CD4-positive, alpha-beta T cell treated with Interleukin-4 for 4 hours (primary cell): ENCODE data around the gene IGSF21.

Experiments
- DNase-seq: peaks from one replicate; pipeline ENCODE4 v3.0.0-alpha.2; 2020

The IGSF21 gene

DNA sequence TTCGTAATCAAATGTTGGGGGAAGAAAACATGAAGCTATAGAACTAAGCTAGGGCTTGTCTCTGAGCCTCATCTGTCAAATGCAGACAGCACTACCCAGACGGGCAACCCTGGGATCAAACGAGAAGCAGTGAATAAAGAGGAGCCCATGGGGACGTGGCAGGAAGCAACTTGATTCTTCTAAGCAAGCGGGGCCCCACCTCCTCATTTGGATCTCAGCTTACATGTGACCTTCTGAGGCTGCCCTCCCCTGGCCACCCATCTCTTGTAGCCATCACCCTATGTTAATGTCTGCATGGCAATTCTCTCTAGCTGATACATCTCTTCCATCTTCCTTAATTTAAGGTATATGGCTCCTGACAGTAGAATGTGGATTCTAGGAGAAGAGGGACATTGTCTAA, 171.3 kb downstream of the IGSF21 start:
- DNase-seq: no peak

- no peak for DNase-seq
These were observed 171.9 kb downstream of the IGSF21 start for GRCh38 chr1:18279351-18280074.

- no peak for DNase-seq
These were observed 173.4 kb downstream of the IGSF21 start for GRCh38 chr1:18280956-18281355.

GRCh38 chr1:18282851-18283600, 175.4 kb downstream of the IGSF21 start:
- no peak for DNase-seq

DNA sequence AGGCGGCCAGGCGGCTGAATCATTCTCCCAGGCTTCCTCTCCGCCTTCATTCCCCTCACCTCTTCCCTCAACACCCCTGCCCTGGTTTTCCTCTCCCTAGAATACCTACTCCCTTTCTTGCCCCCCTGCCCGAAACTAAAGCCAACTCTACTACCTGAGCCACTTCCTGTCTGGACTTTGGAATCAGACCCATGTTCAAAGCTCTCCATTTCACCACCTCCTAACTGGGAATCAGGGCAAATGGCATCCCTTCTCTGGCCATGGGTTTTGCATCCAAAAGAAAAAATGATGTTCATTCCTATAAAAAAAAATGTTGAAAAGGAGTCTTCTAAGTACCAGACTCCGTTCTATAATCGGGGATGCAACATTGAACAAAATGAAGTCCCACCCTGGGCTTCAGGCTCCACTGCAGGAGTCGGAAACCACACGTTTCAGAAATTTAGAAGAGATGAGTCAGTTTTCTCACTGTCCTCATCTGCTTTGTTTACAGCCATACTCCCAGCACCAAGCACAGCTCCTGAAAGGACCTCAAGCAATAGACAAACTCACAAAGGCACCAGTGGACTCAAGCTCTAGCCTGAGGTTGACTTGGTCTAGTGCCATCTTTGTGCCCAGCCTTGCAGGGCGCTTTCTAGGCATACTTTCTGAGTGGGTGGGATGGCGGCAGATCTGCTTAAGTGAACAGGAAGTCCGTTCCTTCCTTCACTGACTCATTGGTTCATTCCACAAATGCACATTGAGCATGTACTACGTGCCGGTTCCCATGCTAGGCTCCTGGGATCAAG, 176.2 kb downstream of the IGSF21 start:
- DNase-seq: no peak

GRCh38 chr1:18284805-18285537, 177.4 kb downstream of the IGSF21 start:
- DNase-seq: no peak

DNA sequence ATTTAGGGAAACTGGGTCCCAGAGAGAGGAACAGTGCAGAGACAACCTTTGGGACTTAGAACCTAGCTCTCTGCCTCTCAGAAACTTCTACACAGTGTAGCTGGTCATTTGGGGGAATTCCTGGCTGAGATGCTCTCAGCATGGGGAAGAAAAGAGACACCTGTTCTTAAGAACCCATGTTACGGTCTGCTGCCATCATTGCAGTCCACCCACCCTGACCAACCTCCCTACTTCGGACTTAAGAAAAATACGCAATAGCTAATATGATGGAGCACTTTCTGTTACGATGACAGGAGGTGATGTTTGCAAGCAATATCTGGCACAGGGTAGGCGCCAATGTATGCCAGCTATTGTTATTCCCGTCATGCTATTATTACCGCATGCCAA, 177.9 kb downstream of the IGSF21 start:
- DNase-seq: no peak

DNA sequence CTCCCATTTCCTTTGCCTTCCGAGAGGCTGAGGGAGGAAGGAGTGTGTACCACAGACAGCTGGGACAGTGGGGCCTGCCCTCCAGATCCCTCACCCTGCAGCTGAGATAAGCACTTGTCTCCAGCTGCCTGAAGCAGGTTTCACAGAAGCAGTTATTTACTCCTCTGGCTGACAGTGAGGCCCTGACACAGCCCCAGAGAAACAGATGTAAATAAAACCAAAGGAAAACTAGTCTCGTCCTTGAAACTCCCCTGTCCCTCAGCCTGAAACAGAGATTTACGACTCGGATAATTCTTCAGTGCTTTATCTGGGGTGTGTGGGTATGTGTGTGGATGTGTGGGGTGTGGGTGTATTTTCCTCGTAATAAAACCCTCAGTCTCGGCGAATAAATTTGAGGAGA, 181.1 kb downstream of the IGSF21 start:
- DNase-seq: no peak

DNA sequence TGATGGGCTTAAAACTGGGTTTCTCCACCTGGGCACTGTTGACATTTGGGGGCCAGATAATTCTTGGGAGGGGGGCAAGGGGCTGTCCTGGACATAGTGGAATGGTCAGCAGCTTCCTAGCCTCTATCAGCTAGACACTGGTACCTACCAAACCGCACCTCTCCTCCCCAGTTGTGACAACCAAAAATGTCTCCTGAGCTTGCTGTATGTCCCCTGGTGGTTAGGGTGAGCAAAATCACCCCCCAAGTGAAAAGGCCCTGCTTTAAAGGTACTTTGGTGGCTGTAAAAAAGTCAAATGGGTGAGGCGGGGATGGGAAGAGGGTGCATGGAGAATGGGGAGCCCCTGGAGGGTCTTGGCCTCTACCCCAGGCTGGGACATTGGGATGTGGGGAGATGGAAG, 182.0 kb downstream of the IGSF21 start:
- DNase-seq: no peak

DNA sequence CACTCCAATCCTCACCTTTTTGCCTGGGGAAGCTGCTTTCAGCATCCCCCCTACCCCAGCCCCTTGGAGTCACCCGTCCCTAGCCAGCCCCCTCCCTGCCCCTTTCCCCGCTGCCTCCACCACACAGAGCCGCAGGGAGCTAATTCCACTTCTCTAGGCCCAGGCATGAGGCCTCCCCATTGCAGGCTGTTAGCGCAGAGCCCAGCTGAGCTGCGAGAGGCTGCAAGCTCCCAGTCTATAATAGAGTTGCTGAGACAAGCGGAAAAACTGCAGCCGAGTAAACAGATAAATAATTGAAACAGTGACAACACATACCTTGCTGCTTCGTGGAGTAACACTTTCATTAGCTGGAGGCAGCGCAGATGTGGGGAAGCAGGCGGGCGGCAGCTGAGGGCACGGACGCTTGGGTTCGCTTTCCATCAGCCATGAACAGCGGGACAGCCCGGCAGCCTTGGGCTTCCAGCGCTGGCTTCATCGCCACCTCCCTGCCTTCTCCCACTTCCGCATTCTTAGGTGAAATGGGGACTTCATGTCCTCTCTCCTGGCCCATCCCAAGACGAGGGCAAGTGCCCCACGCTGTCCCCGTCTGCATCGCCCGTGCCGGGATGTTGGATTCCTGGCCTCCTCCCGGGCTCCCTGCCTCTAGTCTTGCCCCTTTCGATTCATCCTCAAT, 183.3 kb downstream of the IGSF21 start:
- no peak for DNase-seq

GRCh38 chr1:18292531-18292930, 184.9 kb downstream of the IGSF21 start:
- no peak for DNase-seq

DNA sequence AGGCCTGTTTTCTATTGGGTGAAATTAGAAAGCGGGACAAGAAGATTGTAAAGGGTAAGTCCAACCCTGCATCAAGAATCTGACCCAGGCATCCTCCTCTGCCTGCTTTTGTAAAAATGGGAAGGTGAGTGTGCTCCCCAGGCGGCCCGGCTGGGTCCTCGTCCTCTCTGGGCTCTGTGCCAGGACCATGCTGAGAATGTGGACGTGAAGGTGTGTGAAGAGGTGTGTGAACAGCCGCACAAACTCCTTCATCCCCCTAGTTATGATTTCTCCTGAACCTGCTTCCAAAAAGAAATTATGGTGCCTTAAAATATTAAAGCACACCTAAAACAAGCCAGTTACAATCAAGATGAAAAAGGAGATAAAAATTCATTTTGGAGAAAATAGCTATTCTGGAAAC, 185.7 kb downstream of the IGSF21 start:
- no peak for DNase-seq

GRCh38 chr1:18294437-18295176, 187.0 kb downstream of the IGSF21 start:
- no peak for DNase-seq

DNA sequence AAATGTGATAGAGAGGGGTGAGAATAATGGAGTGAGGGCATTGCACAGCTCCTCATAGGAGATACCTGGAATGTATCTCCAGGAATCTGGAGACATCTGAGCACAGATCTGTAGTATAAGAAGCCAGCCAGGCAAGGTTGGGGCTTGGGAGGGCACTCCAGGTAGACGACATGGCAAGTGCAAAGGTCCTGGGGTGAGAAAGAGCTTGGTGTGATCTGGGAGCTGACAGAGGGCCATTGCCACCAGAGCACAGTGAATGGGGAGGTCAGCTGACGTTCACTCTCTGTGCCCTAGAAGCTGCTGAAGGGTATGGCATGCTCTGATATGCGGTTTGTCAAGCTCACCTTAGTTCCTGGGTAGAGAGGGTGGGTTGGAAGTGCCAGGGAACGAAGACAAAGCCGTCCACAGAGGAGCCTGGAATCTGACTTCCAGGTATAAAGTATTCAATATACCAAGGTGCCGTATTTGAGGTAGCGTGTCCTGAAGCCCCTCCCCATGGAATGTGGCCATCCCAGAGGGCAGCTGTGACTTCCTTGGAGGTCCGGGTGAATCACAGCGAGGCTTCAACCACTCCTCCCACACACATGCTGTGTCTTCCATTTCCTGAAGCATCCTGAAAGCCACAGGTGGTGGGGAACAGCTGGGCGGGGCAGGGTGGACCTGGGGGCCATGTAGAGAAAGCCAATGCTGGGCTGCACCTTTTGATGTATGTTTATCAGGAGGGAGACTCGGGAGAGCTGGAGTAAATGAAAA, 190.5 kb downstream of the IGSF21 start:
- no peak for DNase-seq

DNA sequence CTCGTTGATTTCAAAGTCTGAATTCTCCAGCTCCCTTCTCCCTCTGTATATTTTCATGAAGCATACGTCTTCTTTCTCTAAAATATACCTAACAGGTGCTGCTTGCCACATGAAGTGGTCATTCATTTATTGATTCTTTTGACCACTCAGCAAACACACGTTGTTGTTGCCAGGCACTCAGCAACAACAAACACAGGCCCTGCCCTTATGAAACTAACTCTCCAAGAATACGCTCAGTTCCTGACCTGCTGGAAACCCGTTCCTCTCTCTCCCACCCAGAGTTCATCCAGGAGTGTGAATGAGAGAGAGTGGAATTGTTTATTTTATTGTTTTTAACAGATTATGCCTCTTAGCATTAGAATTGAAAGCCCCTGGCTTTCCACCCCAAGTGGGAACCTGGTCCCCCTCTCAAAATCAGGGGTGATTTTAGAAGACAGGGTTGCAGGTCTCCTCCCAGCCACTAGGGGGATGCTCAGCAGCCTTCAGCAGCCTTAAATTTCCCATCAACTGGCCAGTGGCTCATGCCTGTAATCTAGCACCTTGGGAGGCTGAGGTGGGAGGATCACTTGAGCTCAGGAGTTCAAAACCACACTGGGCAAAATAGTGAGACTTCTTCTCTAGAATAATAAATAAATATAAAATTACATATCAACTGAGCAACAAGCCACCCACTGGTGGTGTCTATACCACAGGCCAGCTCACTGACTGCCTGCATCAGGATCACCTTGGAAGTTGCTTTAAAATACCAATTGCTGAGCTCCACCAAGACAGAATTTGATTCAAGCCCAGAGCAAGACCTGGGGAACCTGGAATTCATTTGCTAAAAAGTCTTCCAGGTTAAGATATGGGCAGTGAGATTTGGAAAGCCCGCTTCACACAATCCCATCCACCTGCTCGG, 192.1 kb downstream of the IGSF21 start:
- peak; percentile 23 for DNase-seq

- DNase-seq: no peak
These were observed 192.8 kb downstream of the IGSF21 start for GRCh38 chr1:18300376-18300775.

GRCh38 chr1:18302788-18303413, 195.3 kb downstream of the IGSF21 start:
- DNase-seq: no peak

GRCh38 chr1:18304151-18304869, 196.7 kb downstream of the IGSF21 start:
- DNase-seq: no peak
